Measurements from ENCODE around the gene ABCF3. TPM values are rescaled to one million over a fixed set of nuclear protein-coding genes. Genes with fewer than 3 reads are reported as not detected.
A peak's percentile ranks its signal among the peaks of the same experiment; 100 is the strongest.

Gene ABCF3
- total RNA-seq, 1 donor, result 32.4 TPM

GRCh38 chr3:184237211-184237610, 51.2 kb downstream of the ABCF3 start:
- no peak for TF ChIP-seq CTCF (IDR thresholded peaks at IDR 0.05; ENCODE audit: insufficient read depth, low read length)
- no peak for DNase-seq (ENCODE audit: low read depth)
- no peak overlapping the region for H3K4me3 ChIP-seq (ENCODE audit: low read depth, low read length)

GRCh38 chr3:184237807-184238206, 51.8 kb downstream of the ABCF3 start:
- H3K4me3 ChIP-seq (ENCODE audit: low read depth, low read length), result no peak overlapping the region
- no peak for DNase-seq (ENCODE audit: low read depth)
- no peak for TF ChIP-seq CTCF (IDR thresholded peaks at IDR 0.05; ENCODE audit: insufficient read depth, low read length)

GRCh38 chr3:184238246-184238818, 52.3 kb downstream of the ABCF3 start:
- no peak for TF ChIP-seq CTCF (IDR thresholded peaks at IDR 0.05; ENCODE audit: insufficient read depth, low read length)
- no peak overlapping the region for H3K4me3 ChIP-seq (ENCODE audit: low read depth, low read length)
- no peak for DNase-seq (ENCODE audit: low read depth)

- H3K4me3 ChIP-seq (ENCODE audit: low read depth, low read length), result no peak overlapping the region
Observed at GRCh38 chr3:184239221-184239620, 53.2 kb downstream of the ABCF3 start.

GRCh38 chr3:184239708-184240107, 53.7 kb downstream of the ABCF3 start:
- no peak for DNase-seq (ENCODE audit: low read depth)
- TF ChIP-seq CTCF (IDR thresholded peaks at IDR 0.05; ENCODE audit: insufficient read depth, low read length), result no peak
- H3K4me3 ChIP-seq (ENCODE audit: low read depth, low read length), result no peak overlapping the region

More at GRCh38 chr3:184239221-184239620, 53.2 kb downstream of the ABCF3 start:
- no peak for DNase-seq (ENCODE audit: low read depth)
- no peak for TF ChIP-seq CTCF (IDR thresholded peaks at IDR 0.05; ENCODE audit: insufficient read depth, low read length)

GRCh38 chr3:184240384-184241140, 54.6 kb downstream of the ABCF3 start:
- DNase-seq (ENCODE audit: low read depth), result peak; percentile 30

More at GRCh38 chr3:184240384-184241140, 54.6 kb downstream of the ABCF3 start:
- no peak overlapping the region for H3K4me3 ChIP-seq (ENCODE audit: low read depth, low read length)
- no peak for TF ChIP-seq CTCF (IDR thresholded peaks at IDR 0.05; ENCODE audit: insufficient read depth, low read length)
